AG09309 (cell line): ENCODE measurements around the gene MAP3K5.

Experiments used
- DNase-seq: peaks from one replicate; pipeline ENCODE4 v3.0.0-alpha.2; 2010; ENCODE audit warnings: low read depth
- H3K4me3 ChIP-seq: 2 replicates; pipeline ENCODE4 v1.5.1; 2011; ENCODE audit warnings: mild to moderate bottlenecking, low read depth, low read length, moderate library complexity; ENCODE audit not compliant: control insufficient read depth
- TF ChIP-seq, protein P1 (sequence below): IDR thresholded peaks from 2 replicates; pipeline ENCODE4 v1.5.1; 2011; ENCODE audit warnings: mild to moderate bottlenecking, low read depth, low read length, inconsistent platforms; ENCODE audit not compliant: insufficient read depth, control insufficient read depth; ENCODE audit errors: missing control alignments

MAP3K5 gene

DNA sequence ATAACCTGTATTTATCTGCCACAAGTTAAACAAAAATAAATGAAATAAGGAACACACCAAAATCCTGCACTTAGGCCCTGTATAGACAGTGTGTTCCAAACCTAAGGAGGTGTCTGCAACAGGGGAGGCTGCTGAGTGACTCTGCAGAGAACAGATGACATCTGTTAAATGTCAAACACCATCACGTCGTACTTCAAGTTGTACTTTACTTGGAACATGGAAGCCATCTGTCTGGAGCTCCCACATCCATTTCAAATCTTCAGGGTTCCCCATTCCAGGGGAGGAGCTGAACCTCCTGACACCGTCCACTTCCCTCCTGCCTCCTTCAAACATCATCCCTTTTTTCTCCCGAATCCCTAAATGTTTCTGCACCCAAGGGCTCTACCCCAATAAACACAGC is 240.2 kb downstream of the MAP3K5 start:
- TF ChIP-seq, protein P1, sequence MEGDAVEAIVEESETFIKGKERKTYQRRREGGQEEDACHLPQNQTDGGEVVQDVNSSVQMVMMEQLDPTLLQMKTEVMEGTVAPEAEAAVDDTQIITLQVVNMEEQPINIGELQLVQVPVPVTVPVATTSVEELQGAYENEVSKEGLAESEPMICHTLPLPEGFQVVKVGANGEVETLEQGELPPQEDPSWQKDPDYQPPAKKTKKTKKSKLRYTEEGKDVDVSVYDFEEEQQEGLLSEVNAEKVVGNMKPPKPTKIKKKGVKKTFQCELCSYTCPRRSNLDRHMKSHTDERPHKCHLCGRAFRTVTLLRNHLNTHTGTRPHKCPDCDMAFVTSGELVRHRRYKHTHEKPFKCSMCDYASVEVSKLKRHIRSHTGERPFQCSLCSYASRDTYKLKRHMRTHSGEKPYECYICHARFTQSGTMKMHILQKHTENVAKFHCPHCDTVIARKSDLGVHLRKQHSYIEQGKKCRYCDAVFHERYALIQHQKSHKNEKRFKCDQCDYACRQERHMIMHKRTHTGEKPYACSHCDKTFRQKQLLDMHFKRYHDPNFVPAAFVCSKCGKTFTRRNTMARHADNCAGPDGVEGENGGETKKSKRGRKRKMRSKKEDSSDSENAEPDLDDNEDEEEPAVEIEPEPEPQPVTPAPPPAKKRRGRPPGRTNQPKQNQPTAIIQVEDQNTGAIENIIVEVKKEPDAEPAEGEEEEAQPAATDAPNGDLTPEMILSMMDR, result no peak
- H3K4me3 ChIP-seq, result no peak overlapping the region
- no peak for DNase-seq

DNA sequence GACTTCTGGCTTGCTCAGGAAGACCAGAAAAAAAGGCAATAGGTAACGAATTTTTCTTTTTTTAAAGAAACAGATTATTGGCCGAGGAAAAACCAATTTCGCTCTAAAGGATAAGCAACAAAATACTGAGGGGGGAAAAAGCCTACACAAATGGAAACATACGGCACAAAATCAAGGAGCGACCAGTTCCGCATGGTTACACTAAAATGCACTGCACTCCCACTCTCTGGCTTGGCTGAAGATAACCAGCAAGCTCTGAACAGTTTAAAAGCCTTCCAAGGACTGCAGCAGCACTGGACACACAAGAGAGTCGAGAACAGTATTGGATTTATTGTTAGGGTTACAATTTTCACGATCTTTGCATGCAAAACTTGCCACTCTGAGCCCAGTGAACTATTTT is 241.2 kb downstream of the MAP3K5 start:
- DNase-seq, result no peak
- no peak overlapping the region for H3K4me3 ChIP-seq
- TF ChIP-seq, protein P1, result no peak

DNA sequence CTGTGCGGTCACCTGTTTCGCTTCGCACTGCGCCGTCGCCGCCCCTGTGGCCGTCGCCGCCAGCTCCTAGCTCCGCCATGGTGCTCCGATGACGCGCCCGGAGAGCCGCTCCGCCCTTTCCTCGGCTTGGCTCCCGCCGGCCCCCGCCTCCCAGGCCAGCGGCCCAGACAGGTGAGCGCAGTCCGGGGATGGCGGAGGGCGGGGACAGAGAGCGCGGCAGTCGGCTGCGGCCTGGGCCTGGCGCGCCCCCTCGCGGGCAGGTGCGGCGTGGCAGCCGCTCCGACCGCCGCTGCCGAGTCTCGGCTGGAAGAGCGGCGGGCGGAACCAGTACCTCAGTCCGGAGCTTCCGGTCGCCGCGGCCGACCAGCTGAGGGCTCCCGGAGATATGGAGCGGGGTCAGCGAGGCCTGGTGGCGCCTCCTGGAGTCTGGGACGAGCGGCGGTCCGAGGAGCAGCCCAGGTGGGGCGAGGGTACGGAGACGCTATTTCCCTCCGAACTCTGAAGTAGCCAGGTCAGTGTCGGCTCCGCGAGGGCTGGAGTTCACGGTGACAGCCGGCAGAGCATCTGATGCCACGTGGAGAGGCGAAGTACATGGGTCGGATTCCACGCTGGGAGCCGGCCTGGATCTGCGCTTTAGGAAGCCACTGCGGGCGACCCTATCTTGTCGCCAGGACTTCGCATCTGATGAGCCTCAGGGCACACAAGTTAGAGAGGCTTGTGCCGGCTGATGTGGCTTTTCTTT is 241.8 kb downstream of the MAP3K5 start, which contains the start of gene MAP7:
Gene MAP7 (minus strand): TSS at position 93 of the 742 bp plus-strand sequence. CDS start 14 bp downstream, at position 79.
- no peak for DNase-seq
- H3K4me3 ChIP-seq, result peak within 1 kb of the TSS; percentile 52
- TF ChIP-seq, protein P1, result peak; percentile 38

DNA sequence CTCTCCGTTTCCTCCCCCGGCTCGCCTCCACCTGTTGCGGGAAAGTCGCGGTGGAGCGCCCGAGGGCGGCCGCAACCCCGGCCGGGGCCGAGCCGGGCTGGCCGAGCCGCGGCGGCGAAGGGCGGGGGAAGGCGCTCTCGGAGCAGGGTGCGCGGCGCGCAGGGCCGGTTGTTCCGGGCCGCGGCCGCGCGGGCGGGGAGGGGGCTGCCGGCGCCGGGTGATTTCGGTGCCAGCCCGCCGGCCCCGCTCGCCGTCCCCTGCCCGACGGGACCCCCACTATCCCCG is 242.3 kb downstream of the MAP3K5 start:
- no peak for DNase-seq
- TF ChIP-seq, protein P1, result no peak
- H3K4me3 ChIP-seq, result peak overlapping the region; percentile 52

DNA sequence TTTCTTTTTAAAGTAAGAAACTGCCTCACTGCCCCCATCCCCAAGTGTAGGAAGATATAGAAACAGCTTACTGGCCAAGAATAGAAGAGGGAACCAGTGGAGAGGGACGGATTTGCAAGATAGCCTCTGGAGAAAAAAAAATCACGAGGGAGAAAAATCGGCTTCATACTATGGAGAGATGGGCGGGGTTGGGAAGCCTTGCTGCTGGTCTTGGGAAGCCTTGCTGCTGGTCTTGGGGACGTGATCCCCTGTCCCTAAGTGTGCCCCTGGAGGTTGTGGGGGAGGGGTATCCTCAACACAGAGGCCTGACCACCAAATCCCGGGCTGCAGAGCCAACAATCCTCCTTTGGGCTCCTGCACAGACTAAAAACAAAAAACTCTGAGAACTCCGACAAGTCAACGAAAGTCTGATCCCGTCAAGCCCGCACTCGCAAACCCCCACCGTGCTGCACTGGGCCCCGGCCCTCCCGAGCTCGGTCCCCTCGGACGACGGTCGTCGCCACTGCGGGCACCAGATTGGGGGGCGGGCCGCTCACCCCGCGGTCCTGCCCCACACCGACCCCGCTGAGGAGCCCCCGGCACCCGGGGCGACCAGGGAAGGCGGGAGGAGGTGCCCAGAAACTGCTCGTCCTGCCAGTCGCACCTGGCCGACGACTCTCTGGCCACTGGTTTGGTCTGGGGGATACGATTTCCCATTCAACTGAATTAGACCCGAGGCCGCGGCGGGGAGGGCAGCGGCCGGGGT is 242.8 kb downstream of the MAP3K5 start:
- peak overlapping the region; percentile 52 for H3K4me3 ChIP-seq
- TF ChIP-seq, protein P1, result no peak
- DNase-seq, result no peak

DNA sequence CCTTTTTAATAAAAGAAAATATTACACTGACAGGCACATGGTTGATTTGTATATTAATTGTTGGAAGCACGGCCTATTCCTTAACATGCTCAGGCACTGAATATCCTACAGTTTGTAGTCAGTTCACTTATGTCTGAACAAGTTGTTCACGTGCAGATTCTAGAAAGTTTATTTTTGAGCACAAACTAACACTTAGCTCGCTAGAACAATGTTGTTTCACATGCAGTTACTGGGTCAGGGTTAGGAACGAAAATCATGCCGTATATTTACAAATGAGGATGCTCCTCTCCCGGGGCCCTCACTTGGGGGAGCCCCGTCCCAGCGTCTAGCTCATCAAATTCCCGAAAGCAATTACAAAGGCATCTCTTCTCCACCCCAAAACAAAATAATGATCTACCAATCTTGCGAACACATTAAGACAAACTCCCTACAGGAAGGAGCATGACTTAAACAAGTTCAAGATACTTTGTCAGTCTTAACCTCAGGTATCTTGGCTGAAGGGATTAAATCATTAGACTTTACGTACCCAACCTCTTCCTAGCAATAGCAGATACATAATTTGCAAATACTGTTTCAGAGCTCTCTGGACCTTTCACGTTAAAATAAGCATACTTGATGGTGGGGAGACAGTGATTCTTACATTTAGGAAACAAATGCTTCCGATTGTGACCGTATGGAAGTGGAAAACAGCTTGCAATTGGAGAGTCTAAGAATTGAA is 243.5 kb downstream of the MAP3K5 start:
- no peak for DNase-seq
- TF ChIP-seq, protein P1, result no peak
- H3K4me3 ChIP-seq, result no peak overlapping the region
